K562 (cell line): ENCODE data around the gene PLXND1. TPM values are rescaled to one million over a fixed set of nuclear protein-coding genes. Genes with fewer than 3 reads are reported as not detected.

Source experiments
- ATAC-seq: fragments of 200-7000 bp; cut with Tn5 transposase; 3 replicates; pipeline ENCODE4 v1.9.1; 2020; ENCODE audit warnings: moderate library complexity
- BruUV-seq: library from RNA; stranded (reverse); fragments of 400-500 nt; replicated peaks from 2 replicates; lab custom pipeline; 2021; lab: Mats Ljungman, UMichigan
- CTCF ChIA-PET: fragments of 300-600 bp; formaldehyde crosslinking; extraction: SDS; loops from one replicate; lab custom pipeline; 2021; ENCODE audit warnings: low intra/inter-chr PET ratio; lab: Yijun Ruan, JAX
- POLR2A ChIA-PET: fragments of 300-600, 350-650 bp; sonication (Branson Sonifier 250); formaldehyde crosslinking; extraction: SDS; loops from one replicate; lab custom pipeline; 2021; ENCODE audit warnings: antibody characterized with exemption, inconsistent platforms; lab: Yijun Ruan, JAX
- DNase-seq, 4 experiments: peaks; one replicate each; pipeline versions ENCODE4 v3.0.0 to v3.0.0-alpha.2; 2011 to 2018; ENCODE audit warnings: low spot score in 3 of 4, mixed read lengths in 3 of 4; ENCODE audit errors: extremely low read depth in 1 of 4
- FAIRE-seq: peaks from 2 replicates; lab custom pipeline; 2011; peaks lifted over from hg19 to GRCh38; lab: Jason Lieb, UNC
- H2AFZ ChIP-seq: 2 replicates; pipeline ENCODE4 v1.6.0; 2011; ENCODE audit warnings: low read depth, low read length, control low read depth, inconsistent platforms
- H3K27ac ChIP-seq: fragments of 200-600 bp; 3 replicates; pipeline ENCODE4 v1.8.0; 2011; ENCODE audit warnings: low read depth, mild to moderate bottlenecking, control low read depth, inconsistent platforms, low read length, moderate library complexity, mixed read lengths; ENCODE audit errors: extremely low read depth
- H3K27me3 ChIP-seq, 2 experiments: fragments of 300-600 bp in 1 of 2; 2 replicates in 1 of 2; 3 replicates in 1 of 2; pipeline versions ENCODE4 v1.6.0 to v1.8.0; 2011; ENCODE audit warnings: inconsistent platforms in 2 of 2, low read length in 2 of 2, mild to moderate bottlenecking in 1 of 2, mixed read lengths in 1 of 2, moderate library complexity in 1 of 2; ENCODE audit not compliant: control insufficient read depth in 2 of 2, insufficient read depth in 2 of 2
- H3K36me3 ChIP-seq: fragments of 300-600 bp; 3 replicates; pipeline ENCODE4 v1.8.0; 2011; ENCODE audit warnings: mild to moderate bottlenecking, low read length, inconsistent platforms; ENCODE audit not compliant: control insufficient read depth, insufficient read depth
- H3K4me1 ChIP-seq, 2 experiments: fragments of 200-600 bp in 1 of 2; replicated peaks in 1 of 2; 2 replicates in 1 of 2; 3 replicates in 1 of 2; pipeline versions ENCODE4 v1.5.1 to v1.8.0; 2011; ENCODE audit warnings: inconsistent platforms in 2 of 2, low read length in 2 of 2, mild to moderate bottlenecking in 1 of 2, mixed read lengths in 1 of 2, moderate library complexity in 1 of 2; ENCODE audit not compliant: control insufficient read depth in 2 of 2, insufficient read depth in 2 of 2
- H3K4me2 ChIP-seq: 2 replicates; pipeline ENCODE4 v1.6.1; 2011; ENCODE audit warnings: low read length, control low read depth, inconsistent platforms, mixed read lengths; ENCODE audit not compliant: insufficient read depth
- H3K4me3 ChIP-seq: fragments of 200-600 bp; sonication (generic), shearing (Covaris generic); 2 replicates; pipeline ENCODE4 v1.5.1; 2016; ENCODE audit warnings: control low read depth, inconsistent platforms
- H3K79me2 ChIP-seq: fragments of 200-600 bp; 3 replicates; pipeline ENCODE4 v1.8.0; 2011; ENCODE audit warnings: low read length, inconsistent platforms; ENCODE audit not compliant: control insufficient read depth, insufficient read depth
- H3K9ac ChIP-seq, 2 experiments: 2 replicates each; pipeline versions ENCODE4 v1.6.0 to v1.6.1; 2011; ENCODE audit warnings: low read depth in 2 of 2, low read length in 2 of 2, control low read depth in 1 of 2, inconsistent platforms in 1 of 2, mild to moderate bottlenecking in 1 of 2, mixed read lengths in 1 of 2; ENCODE audit not compliant: insufficient read depth in 1 of 2
- H3K9me1 ChIP-seq: one replicate; pipeline ENCODE4 v1.6.0; 2011; ENCODE audit warnings: inconsistent platforms, mild to moderate bottlenecking, low read length, moderate library complexity; ENCODE audit not compliant: control insufficient read depth, insufficient read depth
- H3K9me3 ChIP-seq: replicated peaks from 2 replicates; pipeline ENCODE4 v1.5.1; 2011; ENCODE audit warnings: low read depth, low read length, inconsistent platforms; ENCODE audit not compliant: control insufficient read depth, insufficient read depth
- H4K20me1 ChIP-seq: replicated peaks from 2 replicates; pipeline ENCODE4 v1.6.1; 2011; ENCODE audit warnings: low read length, inconsistent platforms, mixed read lengths; ENCODE audit not compliant: control insufficient read depth, insufficient read depth
- ASH1L ChIP-seq: fragments of 450-650 bp; IDR thresholded peaks from 2 replicates; pipeline ENCODE4 v1.6.1; 2018; ENCODE audit warnings: borderline replicate concordance, mild to moderate bottlenecking, low read depth; ENCODE audit not compliant: partially characterized antibody
- BDP1 ChIP-seq: IDR thresholded peaks from 3 replicates; pipeline ENCODE4 v1.6.1; 2011; ENCODE audit not compliant: insufficient read length, insufficient read depth
- CCNT2 ChIP-seq: IDR thresholded peaks from 2 replicates; pipeline ENCODE4 v1.6.1; 2011; ENCODE audit warnings: borderline replicate concordance, low read depth, mild to moderate bottlenecking, moderate library complexity, mixed read lengths, low read length; ENCODE audit not compliant: insufficient read length; ENCODE audit errors: extremely low read depth
- CREB3 ChIP-seq: fragments of 450-650 bp; conservative IDR thresholded peaks from 2 replicates; pipeline ENCODE4 v1.6.1; 2016; ENCODE audit warnings: missing genetic modification characterization, low read depth, mild to moderate bottlenecking, missing compliant biosample characterization, moderate library complexity
- HDAC3 ChIP-seq: fragments of 450-650 bp; IDR thresholded peaks from 2 replicates; pipeline ENCODE4 v1.6.1; 2018; ENCODE audit warnings: borderline replicate concordance, mild to moderate bottlenecking, moderate library complexity; ENCODE audit not compliant: partially characterized antibody
- HDAC6 ChIP-seq: IDR thresholded peaks from 2 replicates; pipeline ENCODE4 v1.6.1; 2012; ENCODE audit warnings: low read depth, mild to moderate bottlenecking, control low read depth, inconsistent platforms, low read length, moderate library complexity
- HMG20A ChIP-seq: fragments of 450-650 bp; formaldehyde crosslinking; conservative IDR thresholded peaks from 2 replicates; pipeline ENCODE4 v1.4.0; 2020; ENCODE audit warnings: mild to moderate bottlenecking, mixed read lengths
- HNRNPL ChIP-seq: fragments of 200-400 bp; formaldehyde crosslinking; IDR thresholded peaks from 2 replicates; pipeline ENCODE4 v1.6.1; 2017; ENCODE audit warnings: low read depth, mild to moderate bottlenecking, low read length
- ILK ChIP-seq: fragments of 450-650 bp; IDR thresholded peaks from 2 replicates; pipeline ENCODE4 v1.6.1; 2016; ENCODE audit warnings: missing genetic modification characterization, low read depth, mild to moderate bottlenecking, missing compliant biosample characterization, moderate library complexity, borderline replicate concordance
- JUND ChIP-seq, 2 experiments: IDR thresholded peaks; 2 replicates in 1 of 2; 3 replicates in 1 of 2; pipeline ENCODE4 v1.6.1; 2011; ENCODE audit warnings: borderline replicate concordance in 2 of 2, low read depth in 2 of 2, low read length in 2 of 2, improper control_type of control experiment in 1 of 2, missing biosample characterization in 1 of 2, missing genetic modification characterization in 1 of 2, missing genetic modification reagents in 1 of 2
- MBD1 ChIP-seq: fragments of 250-450 bp; sonication (Bioruptor Pico); IDR thresholded peaks from 2 replicates; pipeline ENCODE4 v1.8.0; 2022; ENCODE audit warnings: inconsistent platforms
- NR2F6 ChIP-seq: fragments of 450-650 bp; formaldehyde crosslinking; IDR thresholded peaks from 2 replicates; pipeline ENCODE4 v1.4.0; 2020; ENCODE audit warnings: mild to moderate bottlenecking
- SOX6 ChIP-seq: fragments of 450-650 bp; IDR thresholded peaks from 2 replicates; pipeline ENCODE4 v1.6.1; 2014; ENCODE audit warnings: mild to moderate bottlenecking
- ZKSCAN3 ChIP-seq: fragments of 250-450 bp; sonication (Bioruptor Pico); IDR thresholded peaks from 2 replicates; pipeline ENCODE4 v1.4.0; 2020
- ZNF12 ChIP-seq: sonication (generic); formaldehyde crosslinking; IDR thresholded peaks from 2 replicates; pipeline ENCODE4 v1.4.0; 2020; ENCODE audit warnings: mild to moderate bottlenecking, missing genetic modification reagents
- ZNF253 ChIP-seq: fragments of 250-450 bp; sonication (Bioruptor Pico); conservative IDR thresholded peaks from 2 replicates; pipeline ENCODE4 v1.6.1; 2021; ENCODE audit warnings: mild to moderate bottlenecking
- ZNF347 ChIP-seq: fragments of 450-650 bp; formaldehyde crosslinking; IDR thresholded peaks from 2 replicates; pipeline ENCODE4 v1.4.0; 2020; ENCODE audit warnings: low read depth, mild to moderate bottlenecking, moderate library complexity
- ZNF449 ChIP-seq: fragments of 250-450 bp; sonication (Bioruptor Pico); IDR thresholded peaks from 2 replicates; pipeline ENCODE4 v1.8.0; 2022; ENCODE audit warnings: moderate library complexity, mild to moderate bottlenecking, inconsistent platforms
- ZNF780A ChIP-seq: fragments of 250-450 bp; sonication (Bioruptor Pico); IDR thresholded peaks from 2 replicates; pipeline ENCODE4 v1.5.0; 2021; ENCODE audit warnings: mild to moderate bottlenecking
- WGBS: fragments of 100-300 bp; shearing (Covaris generic); methylation state at CpG from one replicate; pipeline ENCODE4 v1.1.6; 2016; ENCODE audit warnings: low coverage, mixed read lengths; ENCODE audit not compliant: insufficient coverage; ENCODE audit errors: missing lambda C conversion rate; 5-methylcytosine and 5-hydroxymethylcytosine counted together
- in situ Hi-C: fragments of 300-500 bp; cut with MboI; formaldehyde crosslinking; loops from 4 replicates; pipeline ENCODE4 v1.15.0; 2018; ENCODE audit warnings: inconsistent platforms, mixed read lengths
- intact Hi-C: fragments of 100-400 bp; cut with micrococcal nuclease; formaldehyde crosslinking; loops from 2 replicates; pipeline ENCODE4 v1.14.2; 2022
- polyA plus RNA-seq, 8 experiments: library from polyadenylated mRNA; depleted of rRNA in 4 of 8; stranded (reverse) in 5 of 8; unstranded in 3 of 8; fragments of >200 nt; fragmentation: Nextera tagmentation in 2 of 8; fragmentation: Illumina TruSeq in 1 of 8; extraction: Ambion mirVana in 2 of 8; extraction: Trizol in 1 of 8; gene quantifications; 2 replicates each; pipeline versions ENCODE4 v1.2.1 to v1.2.3, GENCODE V29; 2011 to 2014; ENCODE audit warnings: inconsistent platforms in 1 of 8, missing spikeins in 1 of 8
- total RNA-seq, 7 experiments: library from RNA; depleted of rRNA in 6 of 7; stranded (reverse); fragments of >200 nt in 6 of 7; fragmentation: Illumina TruSeq in 2 of 7; extraction: Trizol in 2 of 7; gene quantifications; 2 replicates each; pipeline versions ENCODE4 v1.2.1 to v1.2.3, GENCODE V29; 2011 to 2021; ENCODE audit warnings: low replicate concordance in 1 of 7

The PLXND1 gene
- total and polyA plus RNA-seq, 9 of the 15 experiments (the other 6 are each of a cell fraction or from before 2014, with no cell fraction given), result 0.34 to 28.8 (median 14.0) TPM

GRCh38 chr3:129528589-129529100, 77.8 kb downstream of the PLXND1 start, which contains the start of gene RHO:
Gene RHO (plus strand): TSS chr3:129528639. CDS start chr3:129528734, 95 bp downstream.
- ATAC-seq (no peak), FAIRE-seq (no peak), DNase-seq (no peak)
- H3K79me2 ChIP-seq, result no peaks in the 10 kb centered on the region
- peaks cover 0 to 4% of the 10 kb centered on the region in 2 experiments; a peak in 1 of 5 replicates for H3K4me1 ChIP-seq
- ChIA-PET POLR2A (interaction anchor here (0.6 kb wide), 1 partner anchor 9 kb away, joined by 3 read pairs; no protein-coding TSS in a partner anchor), CTCF (no interaction called here)
- H3K9ac ChIP-seq, result peak within 1 kb of the TSS in 1 of 2 experiments; percentile 20; a peak in 2 of 4 replicates
- H3K36me3 ChIP-seq, result no peaks in the 10 kb centered on the region
- H3K4me2 ChIP-seq, result no peak within 1 kb of the TSS
- H3K27me3 ChIP-seq, result peaks cover 4 to 30% of the 10 kb centered on the region in 2 experiments; a peak in 2 of 5 replicates
- intact Hi-C loops, result no loop called here
- H4K20me1 ChIP-seq, result no peaks in the 10 kb centered on the region
- H3K27ac ChIP-seq, result no peak within 1 kb of the TSS
- in situ Hi-C loops, result no loop called here
- no peaks in the 10 kb centered on the region for H3K9me1 ChIP-seq
- no TSS peak for BruUV-seq
- no peaks in the 10 kb centered on the region for H3K9me3 ChIP-seq
- 43% methylated on average over 14 of the region's 18 CpGs for WGBS
- no peak within 1 kb of the TSS for H3K4me3 ChIP-seq
- H2AFZ ChIP-seq, result no peak within 1 kb of the TSS
- TF ChIP-seq ZNF12 (CRISPR knock-in tag), result no peak
- TF ChIP-seq HDAC3, result no peak
- no peak for TF ChIP-seq ZNF347 (CRISPR knock-in tag)
- no peak for TF ChIP-seq BDP1
- no peak for TF ChIP-seq HNRNPL
- no peak for TF ChIP-seq CREB3
- no peak for TF ChIP-seq HMG20A (CRISPR knock-in tag)
- no peak for TF ChIP-seq ASH1L
- no peak for TF ChIP-seq ZNF449 (CRISPR knock-in tag)
- no peak for TF ChIP-seq CCNT2
- no peak for TF ChIP-seq MBD1 (CRISPR knock-in tag)
- TF ChIP-seq ILK (tag), result no peak
- TF ChIP-seq SOX6, result no peak
- TF ChIP-seq ZNF253 (CRISPR knock-in tag), result no peak
- TF ChIP-seq NR2F6 (CRISPR knock-in tag), result no peak
- no peak for TF ChIP-seq ZNF780A (CRISPR knock-in tag)
- TF ChIP-seq HDAC6, result no peak
- TF ChIP-seq ZKSCAN3 (CRISPR knock-in tag), result no peak
- no peak for TF ChIP-seq JUND (IDR thresholded peaks at IDR 0.05; ENCODE audit: borderline replicate concordance, low read depth, low read length)
- TF ChIP-seq JUND (tag; IDR thresholded peaks at IDR 0.05; ENCODE audit: borderline replicate concordance, low read depth, low read length), result no peak
